Osteoblast (primary cell): Measurements from ENCODE around the gene NFATC4. TPM values are rescaled to one million over a fixed set of nuclear protein-coding genes. Genes with fewer than 3 reads are reported as not detected.

Source experiments
- DNase-seq: peaks from one replicate; pipeline ENCODE4 v3.0.0; 2011; ENCODE audit warnings: low spot score, mixed read lengths; ENCODE audit not compliant: insufficient read length; ENCODE audit errors: missing footprints
- H2AFZ ChIP-seq: 2 replicates; pipeline ENCODE4 v1.6.0; 2011; ENCODE audit warnings: mild to moderate bottlenecking, low read length
- H3K27ac ChIP-seq: 2 replicates; pipeline ENCODE4 v1.5.1; 2011; ENCODE audit warnings: mild to moderate bottlenecking, low read depth, low read length, moderate library complexity
- H3K27me3 ChIP-seq: 2 replicates; pipeline ENCODE4 v1.6.0; 2012; ENCODE audit warnings: mild to moderate bottlenecking, control low read depth, inconsistent platforms, low read length, moderate library complexity; ENCODE audit not compliant: insufficient read depth
- H3K36me3 ChIP-seq: 2 replicates; pipeline ENCODE4 v1.5.1; 2011; ENCODE audit warnings: mild to moderate bottlenecking, low read length, control low read depth, moderate library complexity; ENCODE audit not compliant: insufficient read depth
- H3K4me1 ChIP-seq: 2 replicates; pipeline ENCODE4 v1.5.1; 2011; ENCODE audit warnings: mild to moderate bottlenecking, low read length, control low read depth, moderate library complexity; ENCODE audit not compliant: insufficient read depth
- H3K4me2 ChIP-seq: 2 replicates; pipeline ENCODE4 v1.6.0; 2011; ENCODE audit warnings: mild to moderate bottlenecking, low read length; ENCODE audit not compliant: insufficient read depth
- H3K4me3 ChIP-seq: fragments of 200-600 bp; sonication (generic); 3 replicates; pipeline ENCODE4 v1.5.1; 2012; ENCODE audit warnings: mild to moderate bottlenecking, low read length, inconsistent platforms; ENCODE audit not compliant: insufficient read depth
- H3K79me2 ChIP-seq: 2 replicates; pipeline ENCODE4 v1.6.0; 2012; ENCODE audit warnings: mild to moderate bottlenecking, low read length, control low read depth, inconsistent platforms; ENCODE audit not compliant: insufficient read depth
- H3K9me3 ChIP-seq: 2 replicates; pipeline ENCODE4 v1.5.1; 2011; ENCODE audit warnings: low read depth, low read length, control low read depth
- H4K20me1 ChIP-seq: 2 replicates; pipeline ENCODE4 v1.6.0; 2012; ENCODE audit warnings: mild to moderate bottlenecking, low read length, control low read depth; ENCODE audit not compliant: insufficient read depth
- total RNA-seq: library from RNA; depleted of rRNA; stranded (reverse); fragments of >200 nt; gene quantifications from 2 replicates; pipeline ENCODE4 v1.2.3, GENCODE V29; 2012
- TF ChIP-seq, protein P1 (sequence below): IDR thresholded peaks from 2 replicates; pipeline ENCODE4 v1.5.1; 2011; ENCODE audit warnings: mild to moderate bottlenecking, low read depth, low read length, moderate library complexity; ENCODE audit errors: extremely low read depth

Gene NFATC4
- total RNA-seq, 1 donor, result 107 TPM

DNA sequence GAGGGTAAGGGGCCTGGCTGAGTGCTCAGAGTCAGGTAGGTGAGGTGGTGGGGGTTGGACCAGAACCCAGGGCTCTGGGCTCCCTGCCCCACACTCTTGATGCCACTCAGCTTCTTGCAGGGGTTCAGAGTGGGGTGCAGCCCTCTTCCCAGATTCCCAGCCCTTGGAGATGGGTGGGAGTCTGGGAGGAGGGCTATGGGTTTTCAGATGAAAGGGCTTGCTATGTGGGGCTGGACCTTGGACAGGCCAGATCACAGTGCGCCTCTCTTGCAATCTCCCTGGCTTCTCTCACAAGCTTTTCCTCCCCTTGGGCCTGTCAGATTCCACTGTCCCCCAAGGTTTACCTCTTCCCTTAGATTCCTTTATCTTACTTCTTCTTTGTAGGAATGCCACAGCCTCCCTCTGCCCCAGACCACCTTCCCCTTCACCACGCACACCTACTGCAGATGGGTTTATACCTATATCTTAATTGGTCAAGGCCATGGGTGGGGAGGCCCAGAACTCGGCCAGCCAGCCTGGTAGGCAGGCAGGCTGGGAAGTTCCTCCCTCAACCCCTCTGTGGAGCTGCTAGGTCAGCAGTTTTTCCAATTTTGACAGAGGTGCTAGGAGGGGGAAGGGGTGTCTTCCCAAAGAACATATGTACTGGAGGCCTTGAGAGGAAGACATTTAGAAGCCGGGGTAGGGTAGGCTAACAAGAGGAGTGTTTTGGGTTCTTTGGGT is 32.2 kb downstream of the NFATC4 start:
- Histone ChIP-seq H3K4me3 (peak overlapping the region; percentile 72), H3K4me2 (peak overlapping the region; percentile 85), H4K20me1 (no peaks in the 10 kb centered on the region), H3K27ac (no peak overlapping the region), H3K4me1 (peaks cover 17% of the 10 kb centered on the region), H3K27me3 (no peaks in the 10 kb centered on the region), H2AFZ (no peak overlapping the region), H3K9me3 (no peaks in the 10 kb centered on the region), H3K36me3 (no peaks in the 10 kb centered on the region), H3K79me2 (no peaks in the 10 kb centered on the region)
- no peak for DNase-seq
- TF ChIP-seq, protein P1, sequence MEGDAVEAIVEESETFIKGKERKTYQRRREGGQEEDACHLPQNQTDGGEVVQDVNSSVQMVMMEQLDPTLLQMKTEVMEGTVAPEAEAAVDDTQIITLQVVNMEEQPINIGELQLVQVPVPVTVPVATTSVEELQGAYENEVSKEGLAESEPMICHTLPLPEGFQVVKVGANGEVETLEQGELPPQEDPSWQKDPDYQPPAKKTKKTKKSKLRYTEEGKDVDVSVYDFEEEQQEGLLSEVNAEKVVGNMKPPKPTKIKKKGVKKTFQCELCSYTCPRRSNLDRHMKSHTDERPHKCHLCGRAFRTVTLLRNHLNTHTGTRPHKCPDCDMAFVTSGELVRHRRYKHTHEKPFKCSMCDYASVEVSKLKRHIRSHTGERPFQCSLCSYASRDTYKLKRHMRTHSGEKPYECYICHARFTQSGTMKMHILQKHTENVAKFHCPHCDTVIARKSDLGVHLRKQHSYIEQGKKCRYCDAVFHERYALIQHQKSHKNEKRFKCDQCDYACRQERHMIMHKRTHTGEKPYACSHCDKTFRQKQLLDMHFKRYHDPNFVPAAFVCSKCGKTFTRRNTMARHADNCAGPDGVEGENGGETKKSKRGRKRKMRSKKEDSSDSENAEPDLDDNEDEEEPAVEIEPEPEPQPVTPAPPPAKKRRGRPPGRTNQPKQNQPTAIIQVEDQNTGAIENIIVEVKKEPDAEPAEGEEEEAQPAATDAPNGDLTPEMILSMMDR, result no peak

- Histone ChIP-seq H2AFZ (no peak overlapping the region), H4K20me1 (no peaks in the 10 kb centered on the region), H3K9me3 (no peaks in the 10 kb centered on the region), H3K4me1 (peaks cover 14% of the 10 kb centered on the region), H3K27ac (no peak overlapping the region), H3K4me3 (no peak overlapping the region), H3K27me3 (no peaks in the 10 kb centered on the region), H3K4me2 (no peak overlapping the region), H3K79me2 (no peaks in the 10 kb centered on the region), H3K36me3 (no peaks in the 10 kb centered on the region)
- DNase-seq, result no peak
- TF ChIP-seq, protein P1, result no peak
Observed at GRCh38 chr14:24401810-24402702, 34.1 kb downstream of the NFATC4 start.

DNA sequence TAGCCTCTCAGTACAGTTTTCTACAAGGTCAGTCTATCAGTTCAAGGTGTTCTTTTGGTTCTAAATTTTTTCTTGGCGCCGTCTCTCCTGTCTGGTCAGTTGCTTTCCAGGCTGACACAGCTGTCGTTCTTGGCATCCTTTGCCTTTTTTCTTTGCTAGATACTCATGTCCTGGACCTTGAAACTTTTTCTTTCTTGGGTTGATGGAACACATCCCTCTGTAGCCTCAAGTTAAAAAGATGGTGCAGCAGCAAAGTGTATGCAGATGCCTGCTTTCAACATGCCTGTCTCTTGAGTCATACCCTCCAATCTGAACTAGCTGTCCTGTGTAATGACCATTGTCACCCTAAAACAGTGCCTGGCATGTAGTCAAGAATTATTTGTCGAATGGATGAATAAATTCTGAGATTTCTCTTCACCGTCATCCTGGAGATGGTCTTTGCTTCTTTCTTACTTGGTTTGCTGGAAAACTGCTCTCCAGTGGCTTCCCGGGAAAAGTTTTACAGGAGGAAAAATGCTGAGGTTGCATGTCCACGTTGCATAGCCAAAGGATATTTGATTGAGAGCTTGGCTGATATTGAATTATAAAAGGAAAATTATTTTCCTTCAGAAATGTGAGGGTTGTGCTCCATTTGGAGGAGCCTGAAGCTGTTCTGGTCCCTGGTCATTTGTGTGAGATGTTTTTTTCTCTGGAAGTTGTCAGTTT is 35.5 kb downstream of the NFATC4 start:
- TF ChIP-seq, protein P1, result no peak
- Histone ChIP-seq H3K27me3 (no peaks in the 10 kb centered on the region), H3K4me2 (peak overlapping the region; percentile 1), H3K4me3 (no peak overlapping the region), H2AFZ (no peak overlapping the region), H3K4me1 (peaks cover 14% of the 10 kb centered on the region), H3K9me3 (no peaks in the 10 kb centered on the region), H3K79me2 (no peaks in the 10 kb centered on the region), H4K20me1 (no peaks in the 10 kb centered on the region), H3K27ac (no peak overlapping the region), H3K36me3 (no peaks in the 10 kb centered on the region)
- DNase-seq, result no peak
